ENCODE measurements around the gene IL26. TPM values are rescaled to one million over a fixed set of nuclear protein-coding genes. Genes with fewer than 3 reads are reported as not detected.

Gene IL26
- polyA plus RNA-seq, 2 of the 4 experiments (the other 2 are of a cell fraction), result not detected

DNA sequence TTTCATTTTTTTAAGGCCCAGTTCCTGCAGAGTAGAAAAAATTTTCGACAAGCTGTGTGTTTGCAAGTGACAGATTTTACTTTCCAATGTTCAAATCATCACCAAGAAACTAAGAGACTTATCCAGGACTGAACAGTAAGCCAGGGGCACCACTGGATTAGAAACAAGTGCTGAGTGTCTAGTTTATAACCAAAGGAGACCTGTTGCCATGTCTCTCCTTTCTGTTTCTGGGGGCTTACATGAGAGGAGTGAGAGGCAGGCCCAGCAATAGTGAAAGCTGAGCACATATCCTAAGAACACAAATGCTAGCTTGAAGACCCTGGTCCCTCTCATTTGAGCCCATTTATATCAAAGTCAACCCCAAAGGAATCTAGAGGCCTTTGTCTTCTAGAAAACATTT lies 69.0 kb downstream of the IL26 start:
- CTCF ChIA-PET, result interaction anchor here (1.0 to 1.2 kb wide), 3 partner anchors 11 to 36 kb away, joined by 3 read pairs; no protein-coding TSS in a partner anchor
- POLR2A ChIA-PET, result no interaction called here
- H3K4me1 ChIP-seq, result no peaks in the 10 kb centered on the region
- TF ChIP-seq, protein P1, sequence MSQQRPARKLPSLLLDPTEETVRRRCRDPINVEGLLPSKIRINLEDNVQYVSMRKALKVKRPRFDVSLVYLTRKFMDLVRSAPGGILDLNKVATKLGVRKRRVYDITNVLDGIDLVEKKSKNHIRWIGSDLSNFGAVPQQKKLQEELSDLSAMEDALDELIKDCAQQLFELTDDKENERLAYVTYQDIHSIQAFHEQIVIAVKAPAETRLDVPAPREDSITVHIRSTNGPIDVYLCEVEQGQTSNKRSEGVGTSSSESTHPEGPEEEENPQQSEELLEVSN (IDR thresholded peaks at IDR 0.05; ENCODE audit: borderline replicate concordance, low read depth), result no peak
- TF ChIP-seq JUN (IDR thresholded peaks at IDR 0.05) (no peak), MAZ (IDR thresholded peaks at IDR 0.05; ENCODE audit: borderline replicate concordance, low read depth, low read length) (no peak), POLR2A (IDR thresholded peaks at IDR 0.05; ENCODE audit: low read length) (no peak), EHF (CRISPR knock-in tag; IDR thresholded peaks at IDR 0.05) (no peak), RARB (CRISPR knock-in tag; IDR thresholded peaks at IDR 0.05) (no peak), POLR2AphosphoS2 (conservative IDR thresholded peaks at IDR 0.05; ENCODE audit: low read length) (no peak), FOSB (CRISPR knock-in tag; IDR thresholded peaks at IDR 0.05) (no peak), KDM1A (IDR thresholded peaks at IDR 0.05; ENCODE audit: low read depth) (no peak), TFCP2L1 (CRISPR knock-in tag; IDR thresholded peaks at IDR 0.05) (no peak), SREBF2 (IDR thresholded peaks at IDR 0.05) (no peak), CHD2 (IDR thresholded peaks at IDR 0.05; ENCODE audit: low read length, partially characterized antibody) (no peak)
- TF ChIP-seq, protein P2, sequence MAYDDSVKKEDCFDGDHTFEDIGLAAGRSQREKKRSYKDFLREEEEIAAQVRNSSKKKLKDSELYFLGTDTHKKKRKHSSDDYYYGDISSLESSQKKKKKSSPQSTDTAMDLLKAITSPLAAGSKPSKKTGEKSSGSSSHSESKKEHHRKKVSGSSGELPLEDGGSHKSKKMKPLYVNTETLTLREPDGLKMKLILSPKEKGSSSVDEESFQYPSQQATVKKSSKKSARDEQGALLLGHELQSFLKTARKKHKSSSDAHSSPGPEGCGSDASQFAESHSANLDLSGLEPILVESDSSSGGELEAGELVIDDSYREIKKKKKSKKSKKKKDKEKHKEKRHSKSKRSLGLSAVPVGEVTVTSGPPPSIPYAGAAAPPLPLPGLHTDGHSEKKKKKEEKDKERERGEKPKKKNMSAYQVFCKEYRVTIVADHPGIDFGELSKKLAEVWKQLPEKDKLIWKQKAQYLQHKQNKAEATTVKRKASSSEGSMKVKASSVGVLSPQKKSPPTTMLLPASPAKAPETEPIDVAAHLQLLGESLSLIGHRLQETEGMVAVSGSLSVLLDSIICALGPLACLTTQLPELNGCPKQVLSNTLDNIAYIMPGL (CRISPR knock-in tag; IDR thresholded peaks at IDR 0.05; ENCODE audit: borderline replicate concordance), result no peak
- ATAC-seq (no peak), DNase-seq (ENCODE audit: low read depth in 1 of 2, low spot score in 1 of 2) (no peak), FAIRE-seq (no peak)
- 0% methylated on average over 1 of the region's 1 CpG for WGBS (ENCODE audit: missing lambda C conversion rate)
- no peak overlapping the region for H3K4me2 ChIP-seq
- H3K4me3 ChIP-seq, result no peak overlapping the region
- H3K9me3 ChIP-seq, result no peaks in the 10 kb centered on the region
- H3K27ac ChIP-seq, result no peak overlapping the region

DNA sequence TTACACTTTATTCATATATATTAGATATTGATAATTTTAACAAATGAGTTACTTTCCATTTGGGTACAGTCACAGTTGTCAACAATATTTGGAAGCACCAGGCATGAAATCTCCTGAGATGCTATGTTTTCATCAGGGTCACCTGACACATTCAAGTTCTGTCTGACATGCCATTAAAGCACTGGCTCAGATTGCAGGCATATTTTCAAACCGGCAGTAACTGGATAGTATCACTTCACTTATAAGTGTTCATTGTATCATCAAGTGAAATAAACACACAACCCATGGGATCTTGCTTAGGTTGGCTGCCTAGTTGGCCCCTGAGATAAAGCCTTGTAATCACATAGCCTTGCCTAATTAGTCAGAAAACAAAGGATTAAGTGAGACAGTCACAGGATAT lies 70.8 kb downstream of the IL26 start:
- H3K4me3 ChIP-seq, result no peak overlapping the region
- H3K4me2 ChIP-seq, result no peak overlapping the region
- no peak overlapping the region for H3K27ac ChIP-seq
- no peak for ATAC-seq
- CTCF ChIA-PET, result no interaction called here
- no peaks in the 10 kb centered on the region for H3K4me1 ChIP-seq
- POLR2A ChIA-PET, result no interaction called here
- TF ChIP-seq KDM5A (IDR thresholded peaks at IDR 0.05) (no peak), ZFP36 (IDR thresholded peaks at IDR 0.05; ENCODE audit: borderline replicate concordance, partially characterized antibody) (no peak), CHD2 (IDR thresholded peaks at IDR 0.05; ENCODE audit: low read length, partially characterized antibody) (no peak), GATA3 (IDR thresholded peaks at IDR 0.05; ENCODE audit: borderline replicate concordance) (no peak), FOSL2 (IDR thresholded peaks at IDR 0.05) (no peak), FOSL2 (CRISPR knock-in tag; IDR thresholded peaks at IDR 0.05) (no peak), BHLHE40 (IDR thresholded peaks at IDR 0.05; ENCODE audit: low read depth, low read length) (no peak), KDM1A (IDR thresholded peaks at IDR 0.05; ENCODE audit: low read depth) (no peak), HOXB5 (CRISPR knock-in tag; IDR thresholded peaks at IDR 0.05) (no peak), ZC3H11A (IDR thresholded peaks at IDR 0.05) (no peak), ZSCAN20 (CRISPR knock-in tag; IDR thresholded peaks at IDR 0.05) (no peak), MYC (IDR thresholded peaks at IDR 0.05; ENCODE audit: borderline replicate concordance, low read length) (no peak), POLR2A (IDR thresholded peaks at IDR 0.05; ENCODE audit: low read length) (no peak), ESRRA (IDR thresholded peaks at IDR 0.05; ENCODE audit: borderline replicate concordance, low read length) (no peak), HOXA7 (CRISPR knock-in tag; IDR thresholded peaks at IDR 0.05) (no peak), RFX5 (IDR thresholded peaks at IDR 0.05) (no peak), JUNB (IDR thresholded peaks at IDR 0.05) (no peak)
- TF ChIP-seq, protein P3, sequence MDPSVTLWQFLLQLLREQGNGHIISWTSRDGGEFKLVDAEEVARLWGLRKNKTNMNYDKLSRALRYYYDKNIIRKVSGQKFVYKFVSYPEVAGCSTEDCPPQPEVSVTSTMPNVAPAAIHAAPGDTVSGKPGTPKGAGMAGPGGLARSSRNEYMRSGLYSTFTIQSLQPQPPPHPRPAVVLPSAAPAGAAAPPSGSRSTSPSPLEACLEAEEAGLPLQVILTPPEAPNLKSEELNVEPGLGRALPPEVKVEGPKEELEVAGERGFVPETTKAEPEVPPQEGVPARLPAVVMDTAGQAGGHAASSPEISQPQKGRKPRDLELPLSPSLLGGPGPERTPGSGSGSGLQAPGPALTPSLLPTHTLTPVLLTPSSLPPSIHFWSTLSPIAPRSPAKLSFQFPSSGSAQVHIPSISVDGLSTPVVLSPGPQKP (IDR thresholded peaks at IDR 0.05; ENCODE audit: low read depth, low read length), result no peak
- TF ChIP-seq, protein P4, sequence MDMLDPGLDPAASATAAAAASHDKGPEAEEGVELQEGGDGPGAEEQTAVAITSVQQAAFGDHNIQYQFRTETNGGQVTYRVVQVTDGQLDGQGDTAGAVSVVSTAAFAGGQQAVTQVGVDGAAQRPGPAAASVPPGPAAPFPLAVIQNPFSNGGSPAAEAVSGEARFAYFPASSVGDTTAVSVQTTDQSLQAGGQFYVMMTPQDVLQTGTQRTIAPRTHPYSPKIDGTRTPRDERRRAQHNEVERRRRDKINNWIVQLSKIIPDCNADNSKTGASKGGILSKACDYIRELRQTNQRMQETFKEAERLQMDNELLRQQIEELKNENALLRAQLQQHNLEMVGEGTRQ (IDR thresholded peaks at IDR 0.05), result no peak
- TF ChIP-seq, protein P5, sequence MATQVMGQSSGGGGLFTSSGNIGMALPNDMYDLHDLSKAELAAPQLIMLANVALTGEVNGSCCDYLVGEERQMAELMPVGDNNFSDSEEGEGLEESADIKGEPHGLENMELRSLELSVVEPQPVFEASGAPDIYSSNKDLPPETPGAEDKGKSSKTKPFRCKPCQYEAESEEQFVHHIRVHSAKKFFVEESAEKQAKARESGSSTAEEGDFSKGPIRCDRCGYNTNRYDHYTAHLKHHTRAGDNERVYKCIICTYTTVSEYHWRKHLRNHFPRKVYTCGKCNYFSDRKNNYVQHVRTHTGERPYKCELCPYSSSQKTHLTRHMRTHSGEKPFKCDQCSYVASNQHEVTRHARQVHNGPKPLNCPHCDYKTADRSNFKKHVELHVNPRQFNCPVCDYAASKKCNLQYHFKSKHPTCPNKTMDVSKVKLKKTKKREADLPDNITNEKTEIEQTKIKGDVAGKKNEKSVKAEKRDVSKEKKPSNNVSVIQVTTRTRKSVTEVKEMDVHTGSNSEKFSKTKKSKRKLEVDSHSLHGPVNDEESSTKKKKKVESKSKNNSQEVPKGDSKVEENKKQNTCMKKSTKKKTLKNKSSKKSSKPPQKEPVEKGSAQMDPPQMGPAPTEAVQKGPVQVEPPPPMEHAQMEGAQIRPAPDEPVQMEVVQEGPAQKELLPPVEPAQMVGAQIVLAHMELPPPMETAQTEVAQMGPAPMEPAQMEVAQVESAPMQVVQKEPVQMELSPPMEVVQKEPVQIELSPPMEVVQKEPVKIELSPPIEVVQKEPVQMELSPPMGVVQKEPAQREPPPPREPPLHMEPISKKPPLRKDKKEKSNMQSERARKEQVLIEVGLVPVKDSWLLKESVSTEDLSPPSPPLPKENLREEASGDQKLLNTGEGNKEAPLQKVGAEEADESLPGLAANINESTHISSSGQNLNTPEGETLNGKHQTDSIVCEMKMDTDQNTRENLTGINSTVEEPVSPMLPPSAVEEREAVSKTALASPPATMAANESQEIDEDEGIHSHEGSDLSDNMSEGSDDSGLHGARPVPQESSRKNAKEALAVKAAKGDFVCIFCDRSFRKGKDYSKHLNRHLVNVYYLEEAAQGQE (IDR thresholded peaks at IDR 0.05), result no peak
- TF ChIP-seq, protein P6, sequence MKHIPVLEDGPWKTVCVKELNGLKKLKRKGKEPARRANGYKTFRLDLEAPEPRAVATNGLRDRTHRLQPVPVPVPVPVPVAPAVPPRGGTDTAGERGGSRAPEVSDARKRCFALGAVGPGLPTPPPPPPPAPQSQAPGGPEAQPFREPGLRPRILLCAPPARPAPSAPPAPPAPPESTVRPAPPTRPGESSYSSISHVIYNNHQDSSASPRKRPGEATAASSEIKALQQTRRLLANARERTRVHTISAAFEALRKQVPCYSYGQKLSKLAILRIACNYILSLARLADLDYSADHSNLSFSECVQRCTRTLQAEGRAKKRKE (CRISPR knock-in tag; IDR thresholded peaks at IDR 0.05; ENCODE audit: low read depth), result no peak
- H3K9me3 ChIP-seq, result no peaks in the 10 kb centered on the region
- WGBS (ENCODE audit: missing lambda C conversion rate), result 0% methylated on average over 1 of the region's 1 CpG
- FAIRE-seq, result no peak
- no peak for DNase-seq (ENCODE audit: low read depth in 1 of 2, low spot score in 1 of 2)

Data from A549 (cell line).